Measurements from ENCODE around the gene NRF1. TPM values are rescaled to one million over a fixed set of nuclear protein-coding genes. Genes with fewer than 3 reads are reported as not detected.

The NRF1 gene
- total RNA-seq, 4 donors from 2014 or later = 16.9 to 37.1 (median 27.0) TPM

- no peaks in the 10 kb centered on the region for H3K9me3 ChIP-seq
- intact Hi-C loops (cut with DNase I) = no loop called here
- H3K4me3 ChIP-seq (replicated peaks in 1 of 3) = no peak overlapping the region
- no peaks in the 10 kb centered on the region for H3K27me3 ChIP-seq
- no peak for TF ChIP-seq POLR2A (IDR thresholded peaks at IDR 0.05)
- TF ChIP-seq CTCF (IDR thresholded peaks at IDR 0.05) = no peak
- H3K27ac ChIP-seq = no peak overlapping the region
- peak in 1 of 2 donors; percentile 8 for DNase-seq
- WGBS, 2 donors = 88 to 92% methylated on average over 1 of the region's 1 CpG
- H3K36me3 ChIP-seq = peaks cover 27 to 29% of the 10 kb centered on the region in 2 donors
- no peaks in the 10 kb centered on the region for H3K4me1 ChIP-seq
Observed at GRCh38 chr7:129713544-129713943, 102.0 kb downstream of the NRF1 start.

GRCh38 chr7:129714514-129715063 is 103.1 kb downstream of the NRF1 start:
- intact Hi-C loops (cut with DNase I) = no loop called here
- H3K4me3 ChIP-seq (replicated peaks in 1 of 3) = no peak overlapping the region
- H3K4me1 ChIP-seq = no peaks in the 10 kb centered on the region
- peaks cover 28 to 30% of the 10 kb centered on the region in 2 donors for H3K36me3 ChIP-seq
- no peak for DNase-seq
- no peaks in the 10 kb centered on the region for H3K27me3 ChIP-seq
- H3K27ac ChIP-seq = no peak overlapping the region
- TF ChIP-seq POLR2A (IDR thresholded peaks at IDR 0.05) = no peak
- no peak for TF ChIP-seq CTCF (IDR thresholded peaks at IDR 0.05)
- WGBS, 2 donors = 46 to 53% methylated on average over 1 of the region's 1 CpG
- no peaks in the 10 kb centered on the region for H3K9me3 ChIP-seq

GRCh38 chr7:129719980-129720732 is 108.6 kb downstream of the NRF1 start:
- Histone ChIP-seq H3K9me3 (no peaks in the 10 kb centered on the region), H3K4me3 (replicated peaks in 1 of 3) (no peak overlapping the region), H3K4me1 (no peaks in the 10 kb centered on the region), H3K36me3 (peaks cover 5 to 21% of the 10 kb centered on the region in 2 donors), H3K27ac (no peak overlapping the region), H3K27me3 (no peaks in the 10 kb centered on the region)
- intact Hi-C loops (cut with DNase I) = no loop called here
- no peak for DNase-seq
- WGBS, 2 donors = 90 to 91% methylated on average over 6 of the region's 6 CpGs
- TF ChIP-seq POLR2A (IDR thresholded peaks at IDR 0.05) (no peak), CTCF (IDR thresholded peaks at IDR 0.05) (no peak)

- intact Hi-C loops (cut with DNase I) = no loop called here
- TF ChIP-seq CTCF (IDR thresholded peaks at IDR 0.05) (no peak), POLR2A (IDR thresholded peaks at IDR 0.05) (no peak)
- 85 to 93% methylated on average over 1 of the region's 1 CpG for WGBS, 2 donors
- peaks cover 10 to 21% of the 10 kb centered on the region in 2 donors for H3K36me3 ChIP-seq
- H3K27me3 ChIP-seq = no peaks in the 10 kb centered on the region
- H3K4me1 ChIP-seq = no peaks in the 10 kb centered on the region
- DNase-seq = no peak
- H3K4me3 ChIP-seq (replicated peaks in 1 of 3) = no peak overlapping the region
- H3K27ac ChIP-seq = no peak overlapping the region
- H3K9me3 ChIP-seq = no peaks in the 10 kb centered on the region
Observed at GRCh38 chr7:129721068-129721467, 109.5 kb downstream of the NRF1 start.

- Histone ChIP-seq H3K27ac (no peak overlapping the region), H3K36me3 (peaks cover 9 to 14% of the 10 kb centered on the region in 2 donors), H3K27me3 (no peaks in the 10 kb centered on the region), H3K4me1 (no peaks in the 10 kb centered on the region), H3K4me3 (replicated peaks in 1 of 3) (no peak overlapping the region), H3K9me3 (no peaks in the 10 kb centered on the region)
- intact Hi-C loops (cut with DNase I) = no loop called here
- no peak for DNase-seq
- TF ChIP-seq CTCF (IDR thresholded peaks at IDR 0.05) (no peak), POLR2A (IDR thresholded peaks at IDR 0.05) (no peak)
- 100% methylated on average over 1 of the region's 1 CpG for WGBS, 2 donors
Observed at GRCh38 chr7:129723679-129724078, 112.2 kb downstream of the NRF1 start.

Data from thyroid gland (tissue), 4 donors.